HL-60 (cell line): Measurements from ENCODE around the gene DUSP2.

Experiments
- DNase-seq, 2 experiments: peaks; one replicate each; pipeline ENCODE4 v3.0.0-alpha.2; 2010 to 2020; ENCODE audit warnings: low read depth in 1 of 2, low spot score in 1 of 2
- H3K27ac ChIP-seq: fragments of 250-450 bp; sonication (Bioruptor Pico); replicated peaks from 2 replicates; pipeline ENCODE4 v1.5.1; 2020; ENCODE audit warnings: mild to moderate bottlenecking, moderate library complexity
- H3K27me3 ChIP-seq: fragments of 250-450 bp; sonication (Bioruptor Pico); 2 replicates; pipeline ENCODE4 v1.5.1; 2021; ENCODE audit warnings: mild to moderate bottlenecking, moderate library complexity; ENCODE audit not compliant: insufficient read depth, poor library complexity, severe bottlenecking
- H3K4me3 ChIP-seq: replicated peaks from 2 replicates; pipeline ENCODE4 v1.5.1; 2011; ENCODE audit warnings: mild to moderate bottlenecking, control low read depth, low read length; ENCODE audit not compliant: insufficient read depth
- CTCF ChIP-seq: IDR thresholded peaks from one replicate; pipeline ENCODE4 v1.5.1; 2011; ENCODE audit warnings: low read length, control low read depth, inconsistent platforms; ENCODE audit not compliant: insufficient read depth
- GABPA ChIP-seq: IDR thresholded peaks from 2 replicates; pipeline ENCODE4 v1.6.1; 2012; ENCODE audit warnings: low read depth
- POLR2AphosphoS5 ChIP-seq: IDR thresholded peaks from 2 replicates; pipeline ENCODE4 v1.6.1; 2012; ENCODE audit warnings: low read depth
- REST ChIP-seq: IDR thresholded peaks from 2 replicates; pipeline ENCODE4 v1.6.1; 2012; ENCODE audit warnings: low read depth; ENCODE audit not compliant: insufficient replicate concordance
- SPI1 ChIP-seq: IDR thresholded peaks from 2 replicates; pipeline ENCODE4 v1.6.1; 2012; ENCODE audit warnings: low read depth, mild to moderate bottlenecking, borderline replicate concordance

Gene DUSP2

GRCh38 chr2:96118698-96119388, 26.4 kb downstream of the DUSP2 start:
- H3K27ac ChIP-seq: no peak overlapping the region
- no peak overlapping the region for H3K4me3 ChIP-seq
- no peak for DNase-seq
- peaks cover 20% of the 10 kb centered on the region for H3K27me3 ChIP-seq
- no peak for TF ChIP-seq POLR2AphosphoS5
- no peak for TF ChIP-seq SPI1
- TF ChIP-seq REST: no peak
- no peak for TF ChIP-seq CTCF
- no peak for TF ChIP-seq GABPA

GRCh38 chr2:96117701-96118588, 27.3 kb downstream of the DUSP2 start:
- Histone ChIP-seq H3K27me3 (peaks cover 20% of the 10 kb centered on the region), H3K27ac (no peak overlapping the region), H3K4me3 (no peak overlapping the region)
- TF ChIP-seq SPI1 (no peak), CTCF (no peak), GABPA (no peak), REST (no peak), POLR2AphosphoS5 (no peak)
- DNase-seq: no peak

GRCh38 chr2:96116879-96117533, 28.2 kb downstream of the DUSP2 start:
- H3K4me3 ChIP-seq: peak overlapping the region; percentile 28
- TF ChIP-seq CTCF (peak; percentile 19), REST (no peak), SPI1 (no peak)
- peaks cover 20% of the 10 kb centered on the region for H3K27me3 ChIP-seq
- no peak for DNase-seq
- no peak overlapping the region for H3K27ac ChIP-seq
